Caki2 (cell line): ENCODE measurements around the gene SIPA1. TPM values are rescaled to one million over a fixed set of nuclear protein-coding genes. Genes with fewer than 3 reads are reported as not detected.
"Not testable (repeated sequence)": the region's sequence is repeated elsewhere in the genome, so short reads cannot be mapped to it uniquely, and the experiment has no call there.

Experiments
- DNase-seq: peaks from one replicate; pipeline ENCODE4 v3.0.0-alpha.2; 2015; ENCODE audit warnings: low read depth
- in situ Hi-C: cut with HindIII; loops from 2 replicates; pipeline ENCODE4 v1.10.0; 2016; ENCODE audit warnings: low sequenced_read_pairs, low pct_unique_long_range_greater_than_20kb, mixed read lengths
- total RNA-seq: library from RNA; depleted of rRNA; stranded (reverse); fragments of >200 nt; shearing (Covaris generic); gene quantifications from 2 replicates; pipeline ENCODE4 v1.2.3, GENCODE V29; 2014; ENCODE audit warnings: low replicate concordance; rRNA removed

SIPA1 gene
- total RNA-seq, 1 experiment from 2014 or later = 34.4 TPM

DNA sequence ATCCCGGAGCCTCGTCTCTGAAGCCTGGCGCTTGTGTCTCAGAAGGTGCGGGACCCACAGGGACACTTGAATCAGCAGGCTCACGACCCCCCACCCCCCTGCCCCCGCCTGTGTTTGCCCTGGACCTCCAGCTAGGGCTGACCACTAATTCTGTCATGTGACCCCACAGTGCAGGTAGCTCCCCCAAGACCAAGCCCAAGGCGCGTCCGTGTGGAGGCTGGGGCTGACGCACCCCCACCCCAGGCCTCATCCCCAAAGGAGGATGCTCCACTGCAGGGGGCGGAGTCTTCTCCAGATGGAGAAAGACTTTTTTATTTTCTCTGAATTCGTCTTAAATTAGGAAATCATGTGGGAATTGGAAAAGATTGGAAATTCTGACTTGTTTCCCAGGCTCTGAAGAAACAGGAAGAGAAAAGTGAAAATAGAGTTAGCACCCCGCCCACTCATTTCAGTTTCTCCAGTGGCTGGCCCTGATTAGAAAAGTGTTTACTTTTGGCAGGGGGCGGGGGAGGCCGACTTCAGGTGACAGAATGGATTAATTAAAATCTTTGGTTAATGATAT is 25.8 kb downstream of the SIPA1 start:
- DNase-seq = peak; percentile 32
- in situ Hi-C loops = no loop called here

DNA sequence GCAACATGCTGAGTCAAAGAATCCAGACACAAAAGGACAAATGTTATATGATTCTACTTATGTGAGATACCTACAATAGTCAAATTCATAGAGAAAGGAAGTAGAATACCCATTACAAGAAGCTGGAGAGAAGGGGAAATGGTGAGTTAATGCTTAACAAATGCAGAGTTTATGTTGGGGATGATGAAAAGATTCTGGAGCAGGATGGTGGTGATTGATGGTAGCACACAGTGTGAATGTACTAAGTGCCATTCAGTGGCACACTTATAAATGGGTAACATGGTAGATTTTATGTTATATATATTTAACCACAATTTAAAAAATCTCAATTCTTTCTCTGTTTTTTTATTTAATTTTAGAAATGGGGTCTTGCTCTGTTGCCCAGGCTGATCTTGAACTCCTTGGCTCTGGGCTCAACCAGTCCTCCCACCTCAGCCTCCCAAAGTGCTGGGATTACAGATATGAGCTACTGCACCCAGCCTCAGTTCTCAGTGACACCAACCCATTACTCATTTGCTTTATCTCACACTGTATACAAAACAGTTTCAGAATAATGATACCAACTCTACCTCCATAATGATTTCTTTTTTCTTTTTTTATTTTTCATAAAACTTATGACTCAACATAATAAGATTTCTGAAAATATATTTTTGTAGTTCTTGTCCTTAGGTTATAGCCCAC is 34.4 kb downstream of the SIPA1 start:
- no peak for DNase-seq
- in situ Hi-C loops = no loop called here

DNA sequence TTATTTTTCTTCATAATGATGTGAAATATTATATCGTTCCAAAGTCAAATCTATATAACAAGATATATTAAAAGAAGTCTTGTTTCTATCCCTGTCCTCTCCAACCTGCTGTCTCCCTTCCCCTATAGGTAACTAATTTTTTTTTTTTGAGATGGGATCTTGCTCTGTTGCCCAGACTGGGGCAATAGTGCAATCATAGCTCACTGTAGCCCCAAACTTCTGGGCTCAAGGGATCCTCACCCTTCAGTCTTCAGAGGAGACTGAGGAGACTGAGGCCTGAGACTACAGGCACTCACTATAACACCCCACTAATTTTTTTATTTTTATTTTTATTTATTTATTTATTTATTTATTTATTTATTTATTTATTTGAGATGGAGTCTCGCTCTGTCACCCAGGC is 35.1 kb downstream of the SIPA1 start:
- in situ Hi-C loops = no loop called here
- DNase-seq = no peak

DNA sequence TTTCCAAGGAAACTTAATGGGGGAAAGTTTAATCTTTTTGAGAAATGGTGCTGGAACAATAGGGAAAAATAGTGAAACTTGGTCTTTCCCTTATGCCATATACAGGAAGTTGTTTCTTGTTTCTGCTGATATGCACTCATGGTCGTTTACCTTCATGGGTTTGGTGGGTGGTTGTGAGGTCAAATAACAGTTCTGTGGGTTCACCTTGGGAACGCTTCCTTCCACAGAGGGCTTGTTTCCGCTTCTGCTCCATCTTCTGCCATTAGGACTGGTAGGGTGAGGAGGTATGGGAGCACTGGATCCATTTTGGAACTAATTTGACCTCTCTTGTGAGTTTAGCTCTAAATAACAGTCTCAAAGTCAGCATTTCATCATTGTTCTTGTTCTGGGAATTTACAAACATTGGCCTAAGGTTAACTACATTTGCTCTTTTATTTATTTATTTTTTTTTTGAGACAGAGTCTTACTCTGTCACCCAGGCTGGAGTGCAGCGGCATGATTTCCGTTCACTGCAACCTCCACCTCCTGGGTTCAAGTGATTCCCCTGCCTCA is 42.4 kb downstream of the SIPA1 start:
- no peak for DNase-seq
- in situ Hi-C loops = no loop called here

DNA sequence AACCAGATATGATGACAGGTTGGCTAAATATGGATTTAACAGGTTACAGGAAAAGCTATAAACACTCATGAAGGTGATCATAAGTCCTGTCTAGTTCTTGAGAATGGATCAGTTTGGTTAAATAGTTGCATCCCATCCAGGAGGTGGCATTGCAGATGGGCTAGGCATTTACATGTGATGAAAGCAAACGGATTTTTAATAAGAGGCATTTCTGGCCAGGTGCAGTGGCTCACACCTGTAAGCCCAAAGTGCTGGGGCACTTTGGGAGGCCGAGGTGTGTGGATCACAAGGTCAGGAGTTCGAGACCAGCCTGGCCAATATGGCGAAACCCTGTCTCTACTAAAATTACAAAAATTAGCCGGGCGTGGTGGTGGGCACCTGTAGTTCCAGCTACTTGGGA is 45.6 kb downstream of the SIPA1 start:
- in situ Hi-C loops, DNase-seq: not testable (repeated sequence)

DNA sequence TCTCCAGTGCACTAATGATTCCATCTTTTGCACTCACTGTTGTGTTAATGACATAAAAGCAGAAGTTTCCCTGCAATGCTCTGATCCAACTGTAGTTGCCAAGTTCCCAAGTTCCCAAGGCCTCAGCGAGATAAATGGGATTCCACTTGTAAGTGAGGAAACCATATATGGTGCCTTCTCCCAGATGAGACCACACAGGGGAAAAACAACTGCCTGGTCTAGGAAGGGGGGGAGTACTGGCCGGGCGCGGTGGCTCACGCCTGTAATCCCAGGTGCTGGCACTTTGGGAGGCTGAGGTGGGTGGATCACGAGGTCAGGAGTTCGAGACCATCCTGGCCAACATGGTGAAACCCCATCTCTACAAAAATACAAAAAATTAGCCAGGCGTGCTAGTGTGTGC is 48.1 kb downstream of the SIPA1 start:
- in situ Hi-C loops = no loop called here
- no peak for DNase-seq

DNA sequence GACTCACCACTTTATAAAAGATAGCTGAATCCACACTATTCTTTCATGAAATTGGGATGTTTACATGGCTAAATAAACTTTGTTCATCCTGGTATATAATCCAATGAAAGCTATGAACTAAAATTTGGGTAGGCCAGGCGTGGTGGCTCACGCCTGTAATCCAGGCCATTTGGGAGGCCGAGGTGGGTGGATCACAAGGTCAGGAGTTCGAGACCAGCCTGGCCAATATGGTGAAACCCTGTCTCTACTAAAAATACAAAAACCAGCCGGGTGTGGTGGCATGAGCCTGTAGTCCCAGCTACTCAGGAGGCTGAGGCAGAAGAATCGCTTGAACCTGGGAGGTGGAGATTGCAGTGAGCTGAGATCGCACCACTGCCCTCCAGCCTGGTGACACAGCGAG is 53.9 kb downstream of the SIPA1 start:
- DNase-seq, in situ Hi-C loops: not testable (repeated sequence)

DNA sequence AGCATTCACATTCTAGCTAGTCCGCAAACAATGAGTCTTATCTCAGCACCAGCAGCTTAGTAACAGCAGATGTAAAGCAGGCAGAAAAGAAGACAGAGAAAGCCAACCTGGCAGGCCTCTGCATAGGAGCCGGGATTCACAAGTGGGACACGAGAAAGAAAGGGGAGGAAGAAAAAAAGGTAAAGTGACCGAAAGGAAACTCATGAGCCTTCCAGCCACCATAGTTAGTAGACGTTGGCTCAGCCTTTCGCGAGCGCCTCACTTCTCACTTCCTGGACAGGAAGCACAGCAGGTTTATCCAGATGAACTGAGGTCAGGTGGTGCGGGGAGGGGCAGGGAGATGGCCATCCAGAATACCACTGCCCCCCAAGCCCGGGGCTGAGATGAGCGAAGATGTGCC is 54.5 kb downstream of the SIPA1 start:
- in situ Hi-C loops = no loop called here

DNA sequence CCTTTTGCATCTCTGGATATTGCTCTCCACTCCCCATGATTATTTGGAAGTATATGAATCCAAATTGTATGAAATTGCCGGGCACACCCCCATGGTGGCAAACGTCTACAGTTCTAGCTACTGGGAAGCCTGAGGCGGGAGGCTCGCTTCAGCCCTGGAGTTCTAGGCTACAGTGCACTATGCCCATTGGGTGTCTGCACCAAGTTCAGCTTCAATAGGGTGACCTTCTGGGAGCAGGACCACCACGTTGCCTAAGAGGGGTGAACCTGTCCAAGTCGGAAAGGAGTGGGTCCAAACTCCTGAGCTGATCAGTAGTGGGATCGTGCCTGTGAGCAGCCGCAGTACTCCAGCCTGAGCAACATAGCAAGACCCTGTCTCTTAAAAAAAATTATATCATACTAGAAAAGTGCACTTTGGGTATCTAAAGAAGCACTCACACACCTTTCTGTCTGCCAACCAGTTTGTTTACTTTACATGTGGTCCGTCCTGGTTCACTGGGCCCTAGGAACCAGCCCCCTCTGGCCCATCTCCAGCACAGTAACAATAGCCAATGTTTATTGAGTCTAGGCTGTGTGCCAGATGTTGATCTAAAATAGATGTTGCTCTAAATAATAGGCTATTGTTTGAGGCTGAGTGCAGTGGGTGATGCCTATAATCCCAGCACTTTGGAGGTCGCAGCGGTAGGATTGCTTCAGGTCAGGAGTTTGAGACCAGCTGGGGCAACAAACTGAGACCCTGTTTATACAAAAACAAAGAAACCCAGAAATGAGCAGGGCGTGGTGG is 57.7 kb downstream of the SIPA1 start:
- peak; percentile 62 for DNase-seq
- in situ Hi-C loops = no loop called here

More for the DNA sequence above, 54.5 kb downstream of the SIPA1 start:
- no peak for DNase-seq

DNA sequence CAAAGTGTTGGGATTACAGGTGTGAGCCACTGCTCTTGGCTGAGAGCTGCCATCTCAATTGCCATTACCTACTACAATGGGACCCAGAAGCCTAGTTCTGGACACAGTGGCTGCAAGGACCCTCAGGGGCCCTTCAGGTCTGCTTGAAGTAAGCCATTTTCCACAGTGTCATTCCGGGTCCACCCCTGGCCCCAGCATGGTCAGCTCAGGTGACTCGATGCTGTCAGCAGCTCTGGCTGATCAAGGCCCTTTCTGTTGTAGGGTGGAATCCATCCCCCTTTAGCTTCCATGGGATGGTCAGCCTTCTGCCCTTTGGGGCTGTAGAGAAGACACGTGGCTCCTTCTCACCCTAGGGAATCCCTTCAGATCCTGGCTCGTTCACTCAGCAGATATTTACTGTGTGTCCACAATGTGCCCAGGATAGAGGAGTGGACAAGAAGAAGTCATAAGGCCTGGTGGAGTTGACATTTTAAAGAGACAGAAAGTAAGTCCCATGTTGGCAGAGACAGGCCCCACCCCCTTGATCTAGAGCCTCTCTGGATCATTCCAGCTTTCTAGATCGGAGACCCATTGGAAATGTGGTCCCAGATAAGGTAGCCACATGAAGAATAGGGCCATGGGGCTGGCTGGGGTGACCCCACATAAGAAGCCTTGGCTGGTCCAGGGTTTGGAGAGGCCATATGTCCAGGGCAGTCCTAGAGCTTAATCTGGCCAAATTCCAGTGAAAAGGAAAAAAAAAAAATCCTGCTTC is 59.1 kb downstream of the SIPA1 start:
- in situ Hi-C loops = no loop called here

DNA sequence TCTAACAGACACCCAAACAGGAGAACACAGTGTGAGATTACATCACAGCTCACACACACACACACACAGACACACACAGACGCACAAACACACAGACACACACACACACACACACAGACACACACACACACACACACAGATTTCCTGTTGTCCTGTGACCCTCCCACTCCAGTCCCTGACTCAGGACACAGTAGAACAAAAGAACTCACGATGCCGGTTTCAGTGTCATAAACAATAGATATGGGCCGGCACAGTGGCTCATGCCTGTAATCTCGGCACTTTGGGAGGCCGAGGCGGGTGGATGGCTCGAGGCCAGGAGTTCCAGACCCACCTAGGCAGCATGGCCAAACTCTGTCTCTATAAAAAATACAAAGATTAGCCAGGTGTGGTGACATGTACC is 60.3 kb downstream of the SIPA1 start:
- in situ Hi-C loops = no loop called here
- DNase-seq = no peak

More for the DNA sequence above, 59.1 kb downstream of the SIPA1 start:
- no peak for DNase-seq

DNA sequence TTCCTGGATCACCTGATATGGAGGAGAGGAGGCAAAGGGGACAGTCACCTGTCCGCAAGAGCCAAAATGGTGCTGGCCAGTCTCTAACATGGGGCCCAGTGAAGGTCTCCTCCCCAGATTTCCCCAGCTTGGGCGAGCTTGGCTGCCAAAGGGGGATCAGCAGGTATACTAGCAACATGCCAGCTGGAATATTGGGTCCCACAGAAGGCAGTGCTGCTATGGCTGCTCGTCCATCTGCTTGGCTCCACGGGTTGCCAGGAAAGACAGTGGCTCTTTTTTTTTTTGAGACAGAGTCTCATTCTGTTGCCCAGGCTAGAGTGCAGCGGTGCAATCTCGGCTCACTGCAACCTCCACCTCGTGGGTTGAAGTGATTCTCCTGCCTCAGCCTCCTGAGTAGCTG is 61.4 kb downstream of the SIPA1 start:
- DNase-seq = no peak
- in situ Hi-C loops = no loop called here

DNA sequence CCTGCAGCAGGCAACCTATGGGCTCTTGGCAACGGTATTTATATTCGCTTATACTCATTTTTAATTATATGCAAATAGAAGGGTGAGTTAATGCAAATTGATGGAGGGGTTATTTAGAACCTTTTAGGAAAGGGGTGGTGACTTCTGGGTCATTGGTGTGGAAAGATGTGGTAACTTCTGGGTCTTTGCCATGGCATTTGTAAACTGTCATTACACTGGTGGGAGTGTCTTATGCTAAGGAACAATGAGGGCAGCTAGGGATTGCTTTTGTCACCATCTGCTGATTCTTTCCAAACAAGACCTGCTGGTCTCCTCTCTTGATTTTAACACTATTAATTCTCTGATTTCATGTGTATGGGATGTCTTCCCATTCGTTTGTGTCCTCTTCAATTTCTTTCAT is 62.5 kb downstream of the SIPA1 start:
- in situ Hi-C loops = no loop called here
- DNase-seq = no peak

Other genes with a start within 250 kb of the SIPA1 start
- gene NEAT1, start 215.3 kb upstream of the SIPA1 start, total RNA-seq = 2.3 and 8.7 TPM in 2 replicates
- gene MALAT1, start 139.1 kb upstream of the SIPA1 start, total RNA-seq = 107 and 234 TPM in 2 replicates
- gene SCYL1, start 113.0 kb upstream of the SIPA1 start, total RNA-seq = 42.2 and 58.0 TPM in 2 replicates
- 74.6 and 77.7 TPM in 2 replicates for gene LTBP3, start 79.7 kb upstream of the SIPA1 start, total RNA-seq
- 90.4 and 96.5 TPM in 2 replicates for gene ZNRD2, start 67.6 kb upstream of the SIPA1 start, total RNA-seq
- gene FAM89B, start 65.6 kb upstream of the SIPA1 start, total RNA-seq = 18.4 and 53.5 TPM in 2 replicates
- gene EHBP1L1, start 62.0 kb upstream of the SIPA1 start, total RNA-seq = 35.3 and 39.2 TPM in 2 replicates
- gene KCNK7, start 42.3 kb upstream of the SIPA1 start, total RNA-seq = not detected in 2 replicates
- 37.2 and 40.0 TPM in 2 replicates for gene MAP3K11, start 23.9 kb upstream of the SIPA1 start, total RNA-seq
- gene PCNX3, start 22.3 kb upstream of the SIPA1 start, total RNA-seq = 20.8 and 22.8 TPM in 2 replicates
- 36.3 and 49.7 TPM in 2 replicates for gene RELA, start 24.8 kb downstream of the SIPA1 start, total RNA-seq
- 43.6 and 71.0 TPM in 2 replicates for gene KAT5, start 74.2 kb downstream of the SIPA1 start, total RNA-seq
- gene RNASEH2C, start 82.7 kb downstream of the SIPA1 start, total RNA-seq = 19.0 and 29.2 TPM in 2 replicates
- gene AP5B1, start 142.9 kb downstream of the SIPA1 start, total RNA-seq = 7.2 and 7.9 TPM in 2 replicates
- not detected in 2 replicates for gene OVOL1, start 149.0 kb downstream of the SIPA1 start, total RNA-seq
- gene SNX32, start 195.9 kb downstream of the SIPA1 start, total RNA-seq = not detected in 2 replicates
- gene CFL1, start 220.1 kb downstream of the SIPA1 start, total RNA-seq = 1,200 and 1,265 TPM in 2 replicates
- 69.0 and 76.8 TPM in 2 replicates for gene MUS81, start 222.3 kb downstream of the SIPA1 start, total RNA-seq
- gene EFEMP2, start 234.7 kb downstream of the SIPA1 start, total RNA-seq = 0.75 and 5.2 TPM in 2 replicates
- not detected in 2 replicates for gene CTSW, start 241.7 kb downstream of the SIPA1 start, total RNA-seq